K562 (cell line): ENCODE measurements around the gene B3GALT4. TPM values are rescaled to one million over a fixed set of nuclear protein-coding genes. Genes with fewer than 3 reads are reported as not detected.

ENCODE experiments used
- ATF4 ChIP-seq: fragments of 450-650 bp; formaldehyde crosslinking; IDR thresholded peaks from 2 replicates; pipeline ENCODE4 v1.4.0; 2022; ENCODE audit warnings: mild to moderate bottlenecking, moderate library complexity
- ATF7 ChIP-seq: fragments of 450-650 bp; IDR thresholded peaks from 2 replicates; pipeline ENCODE4 v1.7.1; 2014; ENCODE audit warnings: mild to moderate bottlenecking, moderate library complexity
- CBFA2T3 ChIP-seq: fragments of 450-650 bp; IDR thresholded peaks from 2 replicates; pipeline ENCODE4 v1.6.1; 2017
- HDAC6 ChIP-seq: IDR thresholded peaks from 2 replicates; pipeline ENCODE4 v1.6.1; 2012; ENCODE audit warnings: low read depth, mild to moderate bottlenecking, control low read depth, inconsistent platforms, low read length, moderate library complexity
- HDGF ChIP-seq: fragments of 450-650 bp; IDR thresholded peaks from 2 replicates; pipeline ENCODE4 v1.6.1; 2016
- MED1 ChIP-seq: sonication (generic); formaldehyde crosslinking; IDR thresholded peaks from 2 replicates; pipeline ENCODE4 v1.8.1; 2023; ENCODE audit warnings: missing genetic modification reagents, borderline replicate concordance
- MTF1 ChIP-seq: fragments of 250-450 bp; sonication (Bioruptor Pico); IDR thresholded peaks from 2 replicates; pipeline ENCODE4 v1.9.0; 2021; ENCODE audit warnings: moderate library complexity, mild to moderate bottlenecking, inconsistent platforms, borderline replicate concordance
- NFE2L1 ChIP-seq: fragments of 450-650 bp; IDR thresholded peaks from 2 replicates; pipeline ENCODE4 v1.6.1; 2016; ENCODE audit warnings: missing genetic modification characterization, low read depth, mild to moderate bottlenecking, missing compliant biosample characterization, moderate library complexity, borderline replicate concordance
- RNF219 ChIP-seq: fragments of 250-450 bp; sonication (Bioruptor Pico); IDR thresholded peaks from 2 replicates; pipeline ENCODE4 v1.5.0; 2022; ENCODE audit warnings: mild to moderate bottlenecking
- SMARCC2 ChIP-seq: fragments of 450-650 bp; IDR thresholded peaks from 2 replicates; pipeline ENCODE4 v1.6.1; 2017; ENCODE audit warnings: antibody characterized with exemption, moderate library complexity, mild to moderate bottlenecking, low read depth
- TAL1 ChIP-seq: fragments of 450-650 bp; IDR thresholded peaks from 2 replicates; pipeline ENCODE4 v1.6.1; 2016; ENCODE audit warnings: mild to moderate bottlenecking
- TFE3 ChIP-seq: fragments of 450-650 bp; formaldehyde crosslinking; IDR thresholded peaks from 2 replicates; pipeline ENCODE4 v1.4.0; 2020; ENCODE audit warnings: mild to moderate bottlenecking, mixed read lengths
- ZNF280A ChIP-seq: fragments of 450-650 bp; IDR thresholded peaks from 2 replicates; pipeline ENCODE4 v1.6.1; 2018; ENCODE audit warnings: mild to moderate bottlenecking, low read depth; ENCODE audit not compliant: partially characterized antibody
- ZNF780A ChIP-seq: fragments of 250-450 bp; sonication (Bioruptor Pico); IDR thresholded peaks from 2 replicates; pipeline ENCODE4 v1.5.0; 2021; ENCODE audit warnings: mild to moderate bottlenecking
- polyA plus RNA-seq, 8 experiments: library from polyadenylated mRNA; depleted of rRNA in 4 of 8; stranded (reverse) in 5 of 8; unstranded in 3 of 8; fragments of >200 nt; fragmentation: Nextera tagmentation in 2 of 8; fragmentation: Illumina TruSeq in 1 of 8; extraction: Ambion mirVana in 2 of 8; extraction: Trizol in 1 of 8; gene quantifications; 2 replicates each; pipeline versions ENCODE4 v1.2.1 to v1.2.3, GENCODE V29; 2011 to 2014; ENCODE audit warnings: inconsistent platforms in 1 of 8, missing spikeins in 1 of 8
- total RNA-seq, 7 experiments: library from RNA; depleted of rRNA in 6 of 7; stranded (reverse); fragments of >200 nt in 6 of 7; fragmentation: Illumina TruSeq in 2 of 7; extraction: Trizol in 2 of 7; gene quantifications; 2 replicates each; pipeline versions ENCODE4 v1.2.1 to v1.2.3, GENCODE V29; 2011 to 2021; ENCODE audit warnings: low replicate concordance in 1 of 7
- TF ChIP-seq, protein P1 (sequence below), 3 experiments: fragments of 200-800 bp in 1 of 3; fragments of 250-450 bp in 1 of 3; fragments of 450-650 bp in 1 of 3; sonication (Bioruptor Pico) in 1 of 3; sonication (Bioruptor generic) in 1 of 3; formaldehyde crosslinking in 1 of 3; IDR thresholded peaks; 2 replicates each; pipeline versions ENCODE4 v1.6.1 to v1.8.0; 2016 to 2022; ENCODE audit warnings: mild to moderate bottlenecking in 2 of 3, missing genetic modification characterization in 2 of 3, missing compliant biosample characterization in 1 of 3, moderate library complexity in 1 of 3
- TF ChIP-seq, protein P2 (sequence below): fragments of 250-450 bp; sonication (Bioruptor Pico); IDR thresholded peaks from 2 replicates; pipeline ENCODE4 v1.6.1; 2021; ENCODE audit warnings: mild to moderate bottlenecking
- TF ChIP-seq, protein P3 (sequence below): sonication (generic); formaldehyde crosslinking; IDR thresholded peaks from 2 replicates; pipeline ENCODE4 v1.8.0; 2023; ENCODE audit warnings: mild to moderate bottlenecking, missing genetic modification reagents

The B3GALT4 gene
- total and polyA plus RNA-seq, 9 of the 15 experiments (the other 6 are each of a cell fraction or from before 2014, with no cell fraction given): 0.11 to 1.3 (median 0.53) TPM; not detected in 1

DNA sequence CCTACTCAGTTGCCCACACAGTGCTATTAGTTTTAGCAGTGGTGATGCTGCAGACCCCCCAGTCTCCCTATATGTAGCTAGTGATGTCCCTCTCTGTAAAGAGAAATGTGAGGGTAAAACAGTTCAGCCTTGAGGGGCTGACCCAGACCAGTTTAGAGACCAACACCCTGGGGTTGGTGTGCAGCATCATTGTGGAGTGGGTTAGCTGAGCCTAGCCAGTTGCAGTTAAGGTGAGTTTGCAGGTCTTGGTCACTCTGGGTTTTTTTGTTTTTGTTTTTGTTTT is 401 bp upstream of the B3GALT4 start (continued):
- TF ChIP-seq, protein P1, sequence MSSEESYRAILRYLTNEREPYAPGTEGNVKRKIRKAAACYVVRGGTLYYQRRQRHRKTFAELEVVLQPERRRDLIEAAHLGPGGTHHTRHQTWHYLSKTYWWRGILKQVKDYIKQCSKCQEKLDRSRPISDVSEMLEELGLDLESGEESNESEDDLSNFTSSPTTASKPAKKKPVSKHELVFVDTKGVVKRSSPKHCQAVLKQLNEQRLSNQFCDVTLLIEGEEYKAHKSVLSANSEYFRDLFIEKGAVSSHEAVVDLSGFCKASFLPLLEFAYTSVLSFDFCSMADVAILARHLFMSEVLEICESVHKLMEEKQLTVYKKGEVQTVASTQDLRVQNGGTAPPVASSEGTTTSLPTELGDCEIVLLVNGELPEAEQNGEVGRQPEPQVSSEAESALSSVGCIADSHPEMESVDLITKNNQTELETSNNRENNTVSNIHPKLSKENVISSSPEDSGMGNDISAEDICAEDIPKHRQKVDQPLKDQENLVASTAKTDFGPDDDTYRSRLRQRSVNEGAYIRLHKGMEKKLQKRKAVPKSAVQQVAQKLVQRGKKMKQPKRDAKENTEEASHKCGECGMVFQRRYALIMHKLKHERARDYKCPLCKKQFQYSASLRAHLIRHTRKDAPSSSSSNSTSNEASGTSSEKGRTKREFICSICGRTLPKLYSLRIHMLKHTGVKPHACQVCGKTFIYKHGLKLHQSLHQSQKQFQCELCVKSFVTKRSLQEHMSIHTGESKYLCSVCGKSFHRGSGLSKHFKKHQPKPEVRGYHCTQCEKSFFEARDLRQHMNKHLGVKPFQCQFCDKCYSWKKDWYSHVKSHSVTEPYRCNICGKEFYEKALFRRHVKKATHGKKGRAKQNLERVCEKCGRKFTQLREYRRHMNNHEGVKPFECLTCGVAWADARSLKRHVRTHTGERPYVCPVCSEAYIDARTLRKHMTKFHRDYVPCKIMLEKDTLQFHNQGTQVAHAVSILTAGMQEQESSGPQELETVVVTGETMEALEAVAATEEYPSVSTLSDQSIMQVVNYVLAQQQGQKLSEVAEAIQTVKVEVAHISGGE (CRISPR knock-in tag; IDR thresholded peaks at IDR 0.05): no peak
- TF ChIP-seq MED1 (no peak), ATF7 (no peak), ZNF780A (CRISPR knock-in tag) (no peak), CBFA2T3 (no peak), MTF1 (CRISPR knock-in tag) (no peak), NFE2L1 (no peak), ATF4 (CRISPR knock-in tag) (no peak), RNF219 (CRISPR knock-in tag) (no peak), SMARCC2 (no peak), HDAC6 (no peak), ZNF280A (no peak), TFE3 (CRISPR knock-in tag) (no peak), HDGF (no peak), TAL1 (no peak)
- TF ChIP-seq, protein P2, sequence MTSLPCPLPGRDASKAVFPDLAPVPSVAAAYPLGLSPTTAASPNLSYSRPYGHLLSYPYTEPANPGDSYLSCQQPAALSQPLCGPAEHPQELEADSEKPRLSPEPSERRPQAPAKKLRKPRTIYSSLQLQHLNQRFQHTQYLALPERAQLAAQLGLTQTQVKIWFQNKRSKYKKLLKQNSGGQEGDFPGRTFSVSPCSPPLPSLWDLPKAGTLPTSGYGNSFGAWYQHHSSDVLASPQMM (CRISPR knock-in tag): no peak
- TF ChIP-seq, protein P3, sequence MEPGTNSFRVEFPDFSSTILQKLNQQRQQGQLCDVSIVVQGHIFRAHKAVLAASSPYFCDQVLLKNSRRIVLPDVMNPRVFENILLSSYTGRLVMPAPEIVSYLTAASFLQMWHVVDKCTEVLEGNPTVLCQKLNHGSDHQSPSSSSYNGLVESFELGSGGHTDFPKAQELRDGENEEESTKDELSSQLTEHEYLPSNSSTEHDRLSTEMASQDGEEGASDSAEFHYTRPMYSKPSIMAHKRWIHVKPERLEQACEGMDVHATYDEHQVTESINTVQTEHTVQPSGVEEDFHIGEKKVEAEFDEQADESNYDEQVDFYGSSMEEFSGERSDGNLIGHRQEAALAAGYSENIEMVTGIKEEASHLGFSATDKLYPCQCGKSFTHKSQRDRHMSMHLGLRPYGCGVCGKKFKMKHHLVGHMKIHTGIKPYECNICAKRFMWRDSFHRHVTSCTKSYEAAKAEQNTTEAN: peak; percentile 6; the same call in 1 of the 2 replicates
